C4-2B (cell line): ENCODE results near the gene ZNF878.

Source experiments
- CTCF ChIP-seq: fragments of 450-650 bp; conservative IDR thresholded peaks from 2 replicates; pipeline ENCODE4 v1.5.1; 2017; ENCODE audit warnings: mild to moderate bottlenecking
- ZFX ChIP-seq: fragments of 450-650 bp; IDR thresholded peaks from 2 replicates; pipeline ENCODE4 v1.6.1; 2017

- TF ChIP-seq CTCF (no peak), ZFX (no peak)
These were observed 57.6 kb downstream of the ZNF878 start for GRCh38 chr19:11995174-11995573.
